WTC11 (cell line): ENCODE measurements around the gene SF3B2. TPM values are rescaled to one million over a fixed set of nuclear protein-coding genes. Genes with fewer than 3 reads are reported as not detected.
A peak's percentile ranks its signal among the peaks of the same experiment; 100 is the strongest.

ENCODE experiments used
- ATAC-seq: fragments of 200-7000 bp; cut with Tn5 transposase; 2 replicates; pipeline ENCODE4 v1.10.0; 2021; ENCODE audit warnings: mild to moderate bottlenecking, moderate library complexity
- CTCF ChIA-PET: fragments of 300-600 bp; sonication (Branson Sonifier 250); formaldehyde crosslinking; loops from one replicate; lab custom pipeline; 2021; ENCODE audit warnings: antibody characterized with exemption; lab: Charles Lee
- POLR2A ChIA-PET: fragments of 350-600 bp; sonication (Branson Sonifier 250); formaldehyde crosslinking; loops from one replicate; lab custom pipeline; 2021; ENCODE audit warnings: antibody characterized with exemption; lab: Charles Lee
- DNase-seq: peaks from one replicate; pipeline ENCODE4 v3.0.0; 2021; ENCODE audit warnings: low spot score
- H3K27ac Mint-ChIP-seq: 2 replicates; pipeline ENCODE4 v1.8.0; 2021; ENCODE audit warnings: mixed read lengths
- H3K27me3 Mint-ChIP-seq: 2 replicates; pipeline ENCODE4 v1.8.0; 2021; ENCODE audit warnings: low read depth, mild to moderate bottlenecking, moderate library complexity, mixed read lengths
- H3K36me3 Mint-ChIP-seq: 2 replicates; pipeline ENCODE4 v1.8.0; 2021; ENCODE audit warnings: mixed read lengths
- H3K4me1 Mint-ChIP-seq: 2 replicates; pipeline ENCODE4 v1.8.0; 2022; ENCODE audit warnings: mixed read lengths
- H3K4me3 Mint-ChIP-seq: 2 replicates; pipeline ENCODE4 v1.8.0; 2021; ENCODE audit warnings: mild to moderate bottlenecking, moderate library complexity, mixed read lengths
- H3K9me3 Mint-ChIP-seq: 2 replicates; pipeline ENCODE4 v1.8.0; 2021; ENCODE audit warnings: mixed read lengths
- AR ChIP-seq: fragments of 250-450 bp; sonication (Bioruptor Pico); IDR thresholded peaks from 2 replicates; pipeline ENCODE4 v1.9.0; 2021; ENCODE audit warnings: mild to moderate bottlenecking
- ATF1 ChIP-seq: sonication (generic); formaldehyde crosslinking; IDR thresholded peaks from 2 replicates; pipeline ENCODE4 v1.8.1; 2023; ENCODE audit warnings: mild to moderate bottlenecking, moderate library complexity, missing genetic modification reagents
- ATF2 ChIP-seq: sonication (generic); formaldehyde crosslinking; IDR thresholded peaks from 2 replicates; pipeline ENCODE4 v1.8.1; 2022; ENCODE audit warnings: low read depth, missing genetic modification reagents, borderline replicate concordance
- CREM ChIP-seq: sonication (generic); formaldehyde crosslinking; IDR thresholded peaks from 2 replicates; pipeline ENCODE4 v1.8.1; 2022; ENCODE audit warnings: mild to moderate bottlenecking, missing genetic modification reagents, moderate library complexity
- E2F4 ChIP-seq: sonication (generic); formaldehyde crosslinking; IDR thresholded peaks from 2 replicates; pipeline ENCODE4 v1.8.1; 2022; ENCODE audit warnings: low read depth, mild to moderate bottlenecking, moderate library complexity, missing genetic modification reagents, borderline replicate concordance
- ERG ChIP-seq: fragments of 250-450 bp; sonication (Bioruptor Pico); IDR thresholded peaks from 2 replicates; pipeline ENCODE4 v1.8.0; 2021; ENCODE audit warnings: mild to moderate bottlenecking
- ESRRA ChIP-seq: sonication (generic); formaldehyde crosslinking; IDR thresholded peaks from 2 replicates; pipeline ENCODE4 v1.8.1; 2022; ENCODE audit warnings: mild to moderate bottlenecking, missing genetic modification reagents, borderline replicate concordance
- ETV6 ChIP-seq: sonication (generic); formaldehyde crosslinking; IDR thresholded peaks from 2 replicates; pipeline ENCODE4 v1.8.1; 2022; ENCODE audit warnings: mild to moderate bottlenecking, missing genetic modification reagents
- FOXJ3 ChIP-seq: sonication (generic); formaldehyde crosslinking; IDR thresholded peaks from 2 replicates; pipeline ENCODE4 v1.9.0; 2021; ENCODE audit warnings: missing genetic modification reagents, mild to moderate bottlenecking, borderline replicate concordance
- GABPB1 ChIP-seq: sonication (generic); formaldehyde crosslinking; IDR thresholded peaks from 2 replicates; pipeline ENCODE4 v1.8.1; 2023; ENCODE audit warnings: mild to moderate bottlenecking, missing genetic modification reagents
- SMAD3 ChIP-seq: sonication (generic); formaldehyde crosslinking; IDR thresholded peaks from 2 replicates; pipeline ENCODE4 v1.8.0; 2022; ENCODE audit warnings: missing genetic modification reagents, mild to moderate bottlenecking, borderline replicate concordance
- ZNF232 ChIP-seq: sonication (generic); formaldehyde crosslinking; IDR thresholded peaks from 2 replicates; pipeline ENCODE4 v1.8.0; 2022; ENCODE audit warnings: mild to moderate bottlenecking, missing genetic modification reagents
- ZNF396 ChIP-seq: fragments of 250-450 bp; sonication (Bioruptor Pico); IDR thresholded peaks from 2 replicates; pipeline ENCODE4 v1.8.0; 2021; ENCODE audit warnings: mild to moderate bottlenecking, moderate library complexity, borderline replicate concordance
- total RNA-seq: library from RNA; stranded (reverse); gene quantifications from 3 replicates; pipeline ENCODE4 v1.2.3, GENCODE V29; 2021
- TF ChIP-seq, protein P1 (sequence below): fragments of 200-600 bp; IDR thresholded peaks from 2 replicates; pipeline ENCODE4 v1.8.0; 2022; ENCODE audit warnings: antibody characterized with exemption
- TF ChIP-seq, protein P2 (sequence below): sonication (generic); formaldehyde crosslinking; IDR thresholded peaks from 2 replicates; pipeline ENCODE4 v1.8.0; 2022; ENCODE audit warnings: mild to moderate bottlenecking, missing genetic modification reagents
- TF ChIP-seq, protein P3 (sequence below): sonication (generic); formaldehyde crosslinking; IDR thresholded peaks from 2 replicates; pipeline ENCODE4 v1.8.0; 2022; ENCODE audit warnings: missing genetic modification reagents
- TF ChIP-seq, protein P4 (sequence below): sonication (generic); formaldehyde crosslinking; IDR thresholded peaks from 2 replicates; pipeline ENCODE4 v1.8.0; 2023; ENCODE audit warnings: mild to moderate bottlenecking, missing genetic modification reagents

SF3B2 gene
- total RNA-seq, 1 experiment from 2014 or later, result 295 TPM

DNA sequence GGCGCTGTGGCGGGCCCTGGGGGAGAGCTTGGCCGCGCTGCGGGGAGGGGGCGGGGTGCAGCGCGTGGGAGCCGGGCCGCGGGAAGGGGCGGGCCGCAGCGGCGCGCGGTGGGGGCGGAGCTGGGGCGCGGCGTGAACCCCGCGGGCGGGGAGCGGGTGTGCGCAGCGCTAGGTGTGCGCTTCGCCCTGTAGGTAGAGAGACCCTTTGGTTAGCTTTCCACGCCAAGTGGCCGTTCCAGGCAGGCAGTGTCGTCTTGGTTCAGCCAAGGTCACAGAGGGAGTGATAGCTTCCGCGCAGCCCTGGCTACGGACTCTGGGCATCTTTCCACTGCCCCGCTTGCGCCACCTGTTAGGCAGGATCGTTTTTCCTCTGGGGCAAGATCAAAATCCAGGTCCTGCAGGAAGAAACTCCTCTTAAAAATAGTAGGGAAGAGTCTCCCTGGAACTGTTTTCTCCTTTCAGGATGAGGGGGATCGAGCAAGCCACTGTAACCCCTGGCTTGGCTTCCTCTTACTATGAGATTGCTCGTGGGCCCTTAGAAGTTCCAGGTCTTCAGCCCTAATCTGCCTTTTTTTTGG lies 49.4 kb upstream of the SF3B2 start:
- POLR2A ChIA-PET, result interaction anchor here (1.0 kb wide), 1 partner anchor 91 kb away, joined by 4 read pairs; no protein-coding TSS in a partner anchor
- Mint-ChIP-seq H3K9me3 (no peaks in the 10 kb centered on the region), H3K36me3 (peaks cover 46% of the 10 kb centered on the region), H3K4me1 (peaks cover 21% of the 10 kb centered on the region), H3K4me3 (peak overlapping the region; percentile 96), H3K27me3 (no peaks in the 10 kb centered on the region), H3K27ac (peak overlapping the region; percentile 67)
- peak; percentile 2; the same call in 1 of the 2 replicates for ATAC-seq
- TF ChIP-seq ZNF232 (CRISPR knock-in tag) (0 out of 2 replicates have a peak, but pooled peaks have one; percentile 8), ATF2 (0 out of 2 replicates have a peak, but pooled peaks have one; percentile 7), CREM (CRISPR knock-in tag) (no peak)
- TF ChIP-seq, protein P1, sequence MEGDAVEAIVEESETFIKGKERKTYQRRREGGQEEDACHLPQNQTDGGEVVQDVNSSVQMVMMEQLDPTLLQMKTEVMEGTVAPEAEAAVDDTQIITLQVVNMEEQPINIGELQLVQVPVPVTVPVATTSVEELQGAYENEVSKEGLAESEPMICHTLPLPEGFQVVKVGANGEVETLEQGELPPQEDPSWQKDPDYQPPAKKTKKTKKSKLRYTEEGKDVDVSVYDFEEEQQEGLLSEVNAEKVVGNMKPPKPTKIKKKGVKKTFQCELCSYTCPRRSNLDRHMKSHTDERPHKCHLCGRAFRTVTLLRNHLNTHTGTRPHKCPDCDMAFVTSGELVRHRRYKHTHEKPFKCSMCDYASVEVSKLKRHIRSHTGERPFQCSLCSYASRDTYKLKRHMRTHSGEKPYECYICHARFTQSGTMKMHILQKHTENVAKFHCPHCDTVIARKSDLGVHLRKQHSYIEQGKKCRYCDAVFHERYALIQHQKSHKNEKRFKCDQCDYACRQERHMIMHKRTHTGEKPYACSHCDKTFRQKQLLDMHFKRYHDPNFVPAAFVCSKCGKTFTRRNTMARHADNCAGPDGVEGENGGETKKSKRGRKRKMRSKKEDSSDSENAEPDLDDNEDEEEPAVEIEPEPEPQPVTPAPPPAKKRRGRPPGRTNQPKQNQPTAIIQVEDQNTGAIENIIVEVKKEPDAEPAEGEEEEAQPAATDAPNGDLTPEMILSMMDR, result no peak
- CTCF ChIA-PET, result interaction anchor here (0.8 to 1.5 kb wide), 11 partner anchors 9 to 280 kb away, joined by 3 to 10 read pairs (median 5); partner anchors contain the start of genes CFL1, CST6 and FIBP
- no peak for DNase-seq

- peak overlapping the region; percentile 96 for H3K4me3 Mint-ChIP-seq
- H3K36me3 Mint-ChIP-seq, result peaks cover 40% of the 10 kb centered on the region
- 0 out of 2 replicates have a peak overlapping the region, but pooled peaks have one; percentile 67 for H3K27ac Mint-ChIP-seq
- TF ChIP-seq ZNF396 (CRISPR knock-in tag), result no peak
- TF ChIP-seq, protein P2, sequence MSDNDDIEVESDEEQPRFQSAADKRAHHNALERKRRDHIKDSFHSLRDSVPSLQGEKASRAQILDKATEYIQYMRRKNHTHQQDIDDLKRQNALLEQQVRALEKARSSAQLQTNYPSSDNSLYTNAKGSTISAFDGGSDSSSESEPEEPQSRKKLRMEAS (CRISPR knock-in tag), result no peak
- TF ChIP-seq ERG (CRISPR knock-in tag), result no peak
- no peak for TF ChIP-seq SMAD3 (CRISPR knock-in tag)
- TF ChIP-seq ESRRA (CRISPR knock-in tag), result no peak
- TF ChIP-seq ETV6 (CRISPR knock-in tag), result no peak
- no peak for TF ChIP-seq CREM (CRISPR knock-in tag)
- no peak for TF ChIP-seq ZNF232 (CRISPR knock-in tag)
- TF ChIP-seq, protein P3, sequence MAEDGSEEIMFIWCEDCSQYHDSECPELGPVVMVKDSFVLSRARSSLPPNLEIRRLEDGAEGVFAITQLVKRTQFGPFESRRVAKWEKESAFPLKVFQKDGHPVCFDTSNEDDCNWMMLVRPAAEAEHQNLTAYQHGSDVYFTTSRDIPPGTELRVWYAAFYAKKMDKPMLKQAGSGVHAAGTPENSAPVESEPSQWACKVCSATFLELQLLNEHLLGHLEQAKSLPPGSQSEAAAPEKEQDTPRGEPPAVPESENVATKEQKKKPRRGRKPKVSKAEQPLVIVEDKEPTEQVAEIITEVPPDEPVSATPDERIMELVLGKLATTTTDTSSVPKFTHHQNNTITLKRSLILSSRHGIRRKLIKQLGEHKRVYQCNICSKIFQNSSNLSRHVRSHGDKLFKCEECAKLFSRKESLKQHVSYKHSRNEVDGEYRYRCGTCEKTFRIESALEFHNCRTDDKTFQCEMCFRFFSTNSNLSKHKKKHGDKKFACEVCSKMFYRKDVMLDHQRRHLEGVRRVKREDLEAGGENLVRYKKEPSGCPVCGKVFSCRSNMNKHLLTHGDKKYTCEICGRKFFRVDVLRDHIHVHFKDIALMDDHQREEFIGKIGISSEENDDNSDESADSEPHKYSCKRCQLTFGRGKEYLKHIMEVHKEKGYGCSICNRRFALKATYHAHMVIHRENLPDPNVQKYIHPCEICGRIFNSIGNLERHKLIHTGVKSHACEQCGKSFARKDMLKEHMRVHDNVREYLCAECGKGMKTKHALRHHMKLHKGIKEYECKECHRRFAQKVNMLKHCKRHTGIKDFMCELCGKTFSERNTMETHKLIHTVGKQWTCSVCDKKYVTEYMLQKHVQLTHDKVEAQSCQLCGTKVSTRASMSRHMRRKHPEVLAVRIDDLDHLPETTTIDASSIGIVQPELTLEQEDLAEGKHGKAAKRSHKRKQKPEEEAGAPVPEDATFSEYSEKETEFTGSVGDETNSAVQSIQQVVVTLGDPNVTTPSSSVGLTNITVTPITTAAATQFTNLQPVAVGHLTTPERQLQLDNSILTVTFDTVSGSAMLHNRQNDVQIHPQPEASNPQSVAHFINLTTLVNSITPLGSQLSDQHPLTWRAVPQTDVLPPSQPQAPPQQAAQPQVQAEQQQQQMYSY (CRISPR knock-in tag), result no peak
- TF ChIP-seq FOXJ3 (CRISPR knock-in tag), result no peak
- no peak for TF ChIP-seq AR
- TF ChIP-seq ATF1 (CRISPR knock-in tag), result no peak
- TF ChIP-seq, protein P4, sequence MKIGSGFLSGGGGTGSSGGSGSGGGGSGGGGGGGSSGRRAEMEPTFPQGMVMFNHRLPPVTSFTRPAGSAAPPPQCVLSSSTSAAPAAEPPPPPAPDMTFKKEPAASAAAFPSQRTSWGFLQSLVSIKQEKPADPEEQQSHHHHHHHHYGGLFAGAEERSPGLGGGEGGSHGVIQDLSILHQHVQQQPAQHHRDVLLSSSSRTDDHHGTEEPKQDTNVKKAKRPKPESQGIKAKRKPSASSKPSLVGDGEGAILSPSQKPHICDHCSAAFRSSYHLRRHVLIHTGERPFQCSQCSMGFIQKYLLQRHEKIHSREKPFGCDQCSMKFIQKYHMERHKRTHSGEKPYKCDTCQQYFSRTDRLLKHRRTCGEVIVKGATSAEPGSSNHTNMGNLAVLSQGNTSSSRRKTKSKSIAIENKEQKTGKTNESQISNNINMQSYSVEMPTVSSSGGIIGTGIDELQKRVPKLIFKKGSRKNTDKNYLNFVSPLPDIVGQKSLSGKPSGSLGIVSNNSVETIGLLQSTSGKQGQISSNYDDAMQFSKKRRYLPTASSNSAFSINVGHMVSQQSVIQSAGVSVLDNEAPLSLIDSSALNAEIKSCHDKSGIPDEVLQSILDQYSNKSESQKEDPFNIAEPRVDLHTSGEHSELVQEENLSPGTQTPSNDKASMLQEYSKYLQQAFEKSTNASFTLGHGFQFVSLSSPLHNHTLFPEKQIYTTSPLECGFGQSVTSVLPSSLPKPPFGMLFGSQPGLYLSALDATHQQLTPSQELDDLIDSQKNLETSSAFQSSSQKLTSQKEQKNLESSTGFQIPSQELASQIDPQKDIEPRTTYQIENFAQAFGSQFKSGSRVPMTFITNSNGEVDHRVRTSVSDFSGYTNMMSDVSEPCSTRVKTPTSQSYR (CRISPR knock-in tag), result no peak
- no peak for TF ChIP-seq E2F4 (CRISPR knock-in tag)
- no peak for TF ChIP-seq GABPB1
These were observed 48.9 kb upstream of the SF3B2 start for GRCh38 chr11:66003291-66003690.

More at GRCh38 chr11:66003291-66003690, 48.9 kb upstream of the SF3B2 start:
- Mint-ChIP-seq H3K4me1 (peaks cover 21% of the 10 kb centered on the region), H3K27me3 (no peaks in the 10 kb centered on the region), H3K9me3 (no peaks in the 10 kb centered on the region)
- CTCF ChIA-PET, result interaction anchor here (0.8 to 1.5 kb wide), 6 partner anchors 8 to 144 kb away, joined by 4 to 10 read pairs (median 8); partner anchors contain the start of genes CFL1 and CST6
- ATAC-seq (no peak), DNase-seq (no peak)
- POLR2A ChIA-PET, result no interaction called here
